Pulmonary artery endothelial cell (primary cell): Measurements from ENCODE around the gene SPOCK1. TPM values are rescaled to one million over a fixed set of nuclear protein-coding genes. Genes with fewer than 3 reads are reported as not detected.

Experiments used
- DNase-seq: peaks from one replicate; pipeline ENCODE4 v3.0.0-alpha.2; 2011; ENCODE audit warnings: low read depth, low spot score
- total RNA-seq: library from RNA; depleted of rRNA; stranded (reverse); fragments of >200 nt; gene quantifications from 2 replicates; pipeline ENCODE4 v1.2.3, GENCODE V29; 2014

Gene SPOCK1
- total RNA-seq, 1 donor from 2014 or later, result 324 TPM

GRCh38 chr5:137119321-137119720 is 379.8 kb downstream of the SPOCK1 start:
- DNase-seq, result no peak

- DNase-seq, result no peak
Measured at GRCh38 chr5:137118629-137119028, 380.5 kb downstream of the SPOCK1 start.

- no peak for DNase-seq
Measured at GRCh38 chr5:137115152-137115551, 384.0 kb downstream of the SPOCK1 start.

- no peak for DNase-seq
Measured at GRCh38 chr5:137114529-137114928, 384.6 kb downstream of the SPOCK1 start.

- DNase-seq, result no peak
Measured at GRCh38 chr5:137113939-137114338, 385.2 kb downstream of the SPOCK1 start.

GRCh38 chr5:137113161-137113560 is 386.0 kb downstream of the SPOCK1 start:
- DNase-seq, result no peak

GRCh38 chr5:137105351-137106035 is 393.6 kb downstream of the SPOCK1 start:
- DNase-seq, result no peak

- no peak for DNase-seq
Measured at GRCh38 chr5:137101544-137101943, 397.6 kb downstream of the SPOCK1 start.

GRCh38 chr5:137099651-137100050 is 399.5 kb downstream of the SPOCK1 start:
- no peak for DNase-seq

- no peak for DNase-seq
Measured at GRCh38 chr5:137098663-137099062, 400.5 kb downstream of the SPOCK1 start.

GRCh38 chr5:137098238-137098637 is 400.9 kb downstream of the SPOCK1 start:
- no peak for DNase-seq

GRCh38 chr5:137097203-137097602 is 401.9 kb downstream of the SPOCK1 start:
- DNase-seq, result no peak

- no peak for DNase-seq
Measured at GRCh38 chr5:137096149-137097103, 402.7 kb downstream of the SPOCK1 start.

- no peak for DNase-seq
Measured at GRCh38 chr5:137095597-137095996, 403.5 kb downstream of the SPOCK1 start.

- DNase-seq, result no peak
Measured at GRCh38 chr5:137092831-137093230, 406.3 kb downstream of the SPOCK1 start.

GRCh38 chr5:137091472-137091871 is 407.7 kb downstream of the SPOCK1 start:
- no peak for DNase-seq

GRCh38 chr5:137090721-137091120 is 408.4 kb downstream of the SPOCK1 start:
- no peak for DNase-seq

- DNase-seq, result no peak
Measured at GRCh38 chr5:137090151-137090550, 409.0 kb downstream of the SPOCK1 start.

GRCh38 chr5:137088175-137088574 is 411.0 kb downstream of the SPOCK1 start:
- DNase-seq, result no peak

GRCh38 chr5:137086342-137086741 is 412.8 kb downstream of the SPOCK1 start:
- no peak for DNase-seq

- DNase-seq, result no peak
Measured at GRCh38 chr5:137085206-137085605, 413.9 kb downstream of the SPOCK1 start.

GRCh38 chr5:137084016-137084415 is 415.1 kb downstream of the SPOCK1 start:
- DNase-seq, result no peak

- DNase-seq, result no peak
Measured at GRCh38 chr5:137082951-137083350, 416.2 kb downstream of the SPOCK1 start.
